Measurements from ENCODE around the gene PNPLA8. TPM values are rescaled to one million over a fixed set of nuclear protein-coding genes. Genes with fewer than 3 reads are reported as not detected.

PNPLA8 gene
- total and polyA plus RNA-seq, 2 experiments from 2014 or later, result 20.0 to 21.3 TPM

- no peaks in the 10 kb centered on the region for H3K9me3 ChIP-seq (ENCODE audit: low read depth)
- peaks cover 30% of the 10 kb centered on the region for H3K36me3 ChIP-seq
- no peak for DNase-seq (ENCODE audit: low read depth in 1 of 2, low spot score in 1 of 2)
- no peak overlapping the region for H3K4me3 ChIP-seq
- H3K27ac ChIP-seq, result no peak overlapping the region
- no peaks in the 10 kb centered on the region for H3K4me1 ChIP-seq (ENCODE audit: low read depth)
- H3K27me3 ChIP-seq, result no peaks in the 10 kb centered on the region
- TF ChIP-seq, protein P1, sequence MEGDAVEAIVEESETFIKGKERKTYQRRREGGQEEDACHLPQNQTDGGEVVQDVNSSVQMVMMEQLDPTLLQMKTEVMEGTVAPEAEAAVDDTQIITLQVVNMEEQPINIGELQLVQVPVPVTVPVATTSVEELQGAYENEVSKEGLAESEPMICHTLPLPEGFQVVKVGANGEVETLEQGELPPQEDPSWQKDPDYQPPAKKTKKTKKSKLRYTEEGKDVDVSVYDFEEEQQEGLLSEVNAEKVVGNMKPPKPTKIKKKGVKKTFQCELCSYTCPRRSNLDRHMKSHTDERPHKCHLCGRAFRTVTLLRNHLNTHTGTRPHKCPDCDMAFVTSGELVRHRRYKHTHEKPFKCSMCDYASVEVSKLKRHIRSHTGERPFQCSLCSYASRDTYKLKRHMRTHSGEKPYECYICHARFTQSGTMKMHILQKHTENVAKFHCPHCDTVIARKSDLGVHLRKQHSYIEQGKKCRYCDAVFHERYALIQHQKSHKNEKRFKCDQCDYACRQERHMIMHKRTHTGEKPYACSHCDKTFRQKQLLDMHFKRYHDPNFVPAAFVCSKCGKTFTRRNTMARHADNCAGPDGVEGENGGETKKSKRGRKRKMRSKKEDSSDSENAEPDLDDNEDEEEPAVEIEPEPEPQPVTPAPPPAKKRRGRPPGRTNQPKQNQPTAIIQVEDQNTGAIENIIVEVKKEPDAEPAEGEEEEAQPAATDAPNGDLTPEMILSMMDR (IDR thresholded peaks at IDR 0.05; ENCODE audit: low read depth, low read length), result no peak
Observed at GRCh38 chr7:108492742-108493141, 33.2 kb downstream of the PNPLA8 start.

DNA sequence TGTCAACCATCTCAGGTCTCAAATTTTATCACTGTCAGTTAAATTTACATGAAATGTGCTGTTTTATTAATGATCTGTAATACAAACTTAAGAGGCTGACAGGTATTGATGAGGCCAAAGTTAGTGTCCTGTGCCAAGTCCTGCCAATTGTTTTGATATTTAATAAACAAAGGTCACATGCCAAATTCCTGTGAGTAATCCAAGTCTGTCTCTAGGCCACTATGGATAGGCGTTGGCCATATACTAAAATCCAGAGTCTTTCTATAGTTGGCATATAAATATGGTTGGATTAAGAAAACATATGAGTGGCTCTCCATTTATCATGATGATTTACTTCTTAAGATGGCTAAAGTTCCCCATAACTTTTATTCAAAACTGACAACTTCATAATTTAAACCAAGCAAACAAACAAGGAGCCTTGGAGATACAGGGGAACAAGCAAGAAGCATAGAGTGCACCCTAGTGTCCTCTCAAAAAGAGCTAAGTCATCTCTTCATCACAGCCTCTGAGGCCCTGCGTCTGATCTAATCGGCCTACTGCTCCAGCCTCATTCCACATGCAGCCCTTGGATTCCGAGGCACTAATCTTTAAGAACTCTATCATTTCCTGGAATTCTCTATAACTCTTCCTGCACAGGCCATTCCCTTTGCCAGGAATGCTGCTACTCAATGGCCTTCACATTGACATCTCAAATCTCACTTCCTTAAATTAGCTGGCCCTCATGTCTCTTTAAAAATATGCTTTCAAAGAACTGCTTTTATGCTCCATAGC is 37.0 kb downstream of the PNPLA8 start:
- Histone ChIP-seq H3K4me1 (ENCODE audit: low read depth) (no peaks in the 10 kb centered on the region), H3K9me3 (ENCODE audit: low read depth) (no peaks in the 10 kb centered on the region), H3K36me3 (peaks cover 11% of the 10 kb centered on the region), H3K27me3 (no peaks in the 10 kb centered on the region), H3K4me3 (no peak overlapping the region), H3K27ac (peak overlapping the region; percentile 54)
- peak in 1 of 2 donors; percentile 50 for DNase-seq (ENCODE audit: low read depth in 1 of 2, low spot score in 1 of 2)
- TF ChIP-seq, protein P1 (IDR thresholded peaks at IDR 0.05; ENCODE audit: low read depth, low read length), result peak; percentile 5

DNA sequence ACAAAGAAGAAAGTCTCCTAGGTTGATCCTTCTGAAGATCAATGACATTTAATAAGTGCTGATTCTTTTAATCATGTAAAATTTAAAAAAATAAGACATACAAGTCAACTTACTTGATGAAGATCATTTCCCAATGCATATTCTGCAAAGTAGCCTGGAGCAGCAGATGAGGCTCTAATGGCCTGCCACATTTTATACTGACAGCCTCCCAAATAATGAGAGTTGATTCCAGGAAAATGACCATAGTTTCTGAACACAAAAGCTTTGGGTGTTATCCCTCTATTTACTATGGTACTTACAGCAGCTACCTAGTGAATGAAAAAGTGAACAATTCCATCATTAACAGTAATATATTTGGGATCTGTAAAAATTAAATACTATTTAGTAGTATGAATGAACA is 38.3 kb downstream of the PNPLA8 start:
- no peak for DNase-seq (ENCODE audit: low read depth in 1 of 2, low spot score in 1 of 2)
- no peaks in the 10 kb centered on the region for H3K4me1 ChIP-seq (ENCODE audit: low read depth)
- no peaks in the 10 kb centered on the region for H3K27me3 ChIP-seq
- H3K36me3 ChIP-seq, result peaks cover 11% of the 10 kb centered on the region
- no peak overlapping the region for H3K4me3 ChIP-seq
- H3K27ac ChIP-seq, result no peak overlapping the region
- no peaks in the 10 kb centered on the region for H3K9me3 ChIP-seq (ENCODE audit: low read depth)
- TF ChIP-seq, protein P1 (IDR thresholded peaks at IDR 0.05; ENCODE audit: low read depth, low read length), result no peak

- H3K9me3 ChIP-seq (ENCODE audit: low read depth), result no peaks in the 10 kb centered on the region
- H3K4me1 ChIP-seq (ENCODE audit: low read depth), result no peaks in the 10 kb centered on the region
- TF ChIP-seq, protein P1 (IDR thresholded peaks at IDR 0.05; ENCODE audit: low read depth, low read length), result no peak
- no peaks in the 10 kb centered on the region for H3K27me3 ChIP-seq
- no peak overlapping the region for H3K27ac ChIP-seq
- peak in 1 of 2 donors; percentile 50 for DNase-seq (ENCODE audit: low read depth in 1 of 2, low spot score in 1 of 2)
- peaks cover 8% of the 10 kb centered on the region for H3K36me3 ChIP-seq
- no peak overlapping the region for H3K4me3 ChIP-seq
Observed at GRCh38 chr7:108486291-108486966, 39.5 kb downstream of the PNPLA8 start.

- H3K9me3 ChIP-seq (ENCODE audit: low read depth), result no peaks in the 10 kb centered on the region
- no peaks in the 10 kb centered on the region for H3K4me1 ChIP-seq (ENCODE audit: low read depth)
- H3K27me3 ChIP-seq, result no peaks in the 10 kb centered on the region
- no peak overlapping the region for H3K4me3 ChIP-seq
- DNase-seq (ENCODE audit: low read depth in 1 of 2, low spot score in 1 of 2), result no peak
- H3K27ac ChIP-seq, result no peak overlapping the region
- TF ChIP-seq, protein P1 (IDR thresholded peaks at IDR 0.05; ENCODE audit: low read depth, low read length), result no peak
- H3K36me3 ChIP-seq, result peaks cover 6% of the 10 kb centered on the region
Observed at GRCh38 chr7:108484137-108484536, 41.8 kb downstream of the PNPLA8 start.
